GM12873 (cell line): ENCODE data around the gene KCNN3.

Experiments
- TF ChIP-seq, protein P1 (sequence below): IDR thresholded peaks from 2 replicates; pipeline ENCODE4 v1.5.1; 2012; ENCODE audit warnings: low read depth, mild to moderate bottlenecking, moderate library complexity, low read length, control low read depth; ENCODE audit not compliant: insufficient read depth; ENCODE audit errors: missing control alignments

Gene KCNN3

DNA sequence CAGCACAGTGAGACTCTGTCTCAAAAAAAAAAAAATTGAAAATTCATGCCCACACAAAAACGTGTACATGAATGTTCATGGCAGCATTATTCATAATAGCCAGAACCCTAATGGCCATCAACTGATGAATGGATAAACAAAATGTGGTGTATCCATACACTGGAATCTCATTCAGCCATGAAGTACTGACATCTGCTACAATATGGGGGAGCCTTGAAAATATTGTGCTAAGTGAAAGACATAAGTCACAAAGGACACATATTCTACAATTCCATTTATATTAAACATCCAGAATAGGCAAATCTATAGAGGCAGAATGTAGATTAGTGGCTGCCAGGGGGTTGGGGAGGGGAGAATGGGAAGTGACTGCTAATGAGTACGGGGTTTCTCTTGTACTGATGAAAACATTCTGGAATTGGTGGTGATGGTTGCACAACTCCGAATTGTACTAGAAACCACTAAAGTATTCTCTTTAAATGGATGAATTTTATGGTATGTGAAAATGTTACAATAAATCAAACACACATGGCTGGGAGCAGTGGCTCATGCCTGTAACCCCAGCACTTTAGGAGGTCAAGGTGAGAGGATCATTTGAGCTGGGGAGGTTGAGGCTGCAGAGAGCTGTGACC is 33.0 kb upstream of the KCNN3 start:
- TF ChIP-seq, protein P1, sequence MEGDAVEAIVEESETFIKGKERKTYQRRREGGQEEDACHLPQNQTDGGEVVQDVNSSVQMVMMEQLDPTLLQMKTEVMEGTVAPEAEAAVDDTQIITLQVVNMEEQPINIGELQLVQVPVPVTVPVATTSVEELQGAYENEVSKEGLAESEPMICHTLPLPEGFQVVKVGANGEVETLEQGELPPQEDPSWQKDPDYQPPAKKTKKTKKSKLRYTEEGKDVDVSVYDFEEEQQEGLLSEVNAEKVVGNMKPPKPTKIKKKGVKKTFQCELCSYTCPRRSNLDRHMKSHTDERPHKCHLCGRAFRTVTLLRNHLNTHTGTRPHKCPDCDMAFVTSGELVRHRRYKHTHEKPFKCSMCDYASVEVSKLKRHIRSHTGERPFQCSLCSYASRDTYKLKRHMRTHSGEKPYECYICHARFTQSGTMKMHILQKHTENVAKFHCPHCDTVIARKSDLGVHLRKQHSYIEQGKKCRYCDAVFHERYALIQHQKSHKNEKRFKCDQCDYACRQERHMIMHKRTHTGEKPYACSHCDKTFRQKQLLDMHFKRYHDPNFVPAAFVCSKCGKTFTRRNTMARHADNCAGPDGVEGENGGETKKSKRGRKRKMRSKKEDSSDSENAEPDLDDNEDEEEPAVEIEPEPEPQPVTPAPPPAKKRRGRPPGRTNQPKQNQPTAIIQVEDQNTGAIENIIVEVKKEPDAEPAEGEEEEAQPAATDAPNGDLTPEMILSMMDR, result no peak

DNA sequence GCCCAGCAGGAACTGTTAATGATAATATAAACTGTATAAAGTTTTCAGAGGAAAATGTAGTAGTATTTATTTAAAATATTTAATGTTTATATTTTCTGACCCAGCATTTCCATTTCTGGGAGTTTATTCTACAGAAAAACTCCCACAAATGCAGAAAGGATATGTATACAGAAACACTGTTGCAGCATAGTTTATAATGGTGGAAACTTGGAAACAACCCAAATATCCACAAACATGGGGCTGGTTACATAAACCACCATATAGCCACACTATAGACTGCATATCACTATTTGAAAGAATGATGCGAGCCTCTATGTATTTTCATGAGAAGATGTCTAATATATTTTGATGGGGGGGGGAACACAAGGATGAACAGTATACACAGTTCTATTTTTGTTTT is 31.5 kb upstream of the KCNN3 start:
- TF ChIP-seq, protein P1, result no peak

DNA sequence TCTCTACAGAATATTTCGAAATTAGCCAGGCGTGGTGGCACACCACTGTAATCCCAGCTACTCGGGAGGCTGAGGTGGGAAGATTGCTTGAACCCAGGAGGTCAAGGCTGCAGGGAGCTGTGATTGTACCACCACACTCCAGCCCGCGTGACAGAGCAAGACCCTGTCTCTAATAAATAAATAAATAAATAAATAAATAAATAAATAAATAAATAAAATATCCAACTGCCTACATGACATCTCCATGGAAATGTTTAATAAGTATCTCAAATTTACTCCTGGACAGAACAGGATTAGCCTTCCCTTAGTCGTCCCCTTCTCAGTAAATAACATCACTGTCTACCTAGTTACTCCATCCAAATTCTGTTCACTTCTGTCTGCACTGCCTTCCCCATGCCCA is 29.0 kb upstream of the KCNN3 start:
- TF ChIP-seq, protein P1, result no peak

DNA sequence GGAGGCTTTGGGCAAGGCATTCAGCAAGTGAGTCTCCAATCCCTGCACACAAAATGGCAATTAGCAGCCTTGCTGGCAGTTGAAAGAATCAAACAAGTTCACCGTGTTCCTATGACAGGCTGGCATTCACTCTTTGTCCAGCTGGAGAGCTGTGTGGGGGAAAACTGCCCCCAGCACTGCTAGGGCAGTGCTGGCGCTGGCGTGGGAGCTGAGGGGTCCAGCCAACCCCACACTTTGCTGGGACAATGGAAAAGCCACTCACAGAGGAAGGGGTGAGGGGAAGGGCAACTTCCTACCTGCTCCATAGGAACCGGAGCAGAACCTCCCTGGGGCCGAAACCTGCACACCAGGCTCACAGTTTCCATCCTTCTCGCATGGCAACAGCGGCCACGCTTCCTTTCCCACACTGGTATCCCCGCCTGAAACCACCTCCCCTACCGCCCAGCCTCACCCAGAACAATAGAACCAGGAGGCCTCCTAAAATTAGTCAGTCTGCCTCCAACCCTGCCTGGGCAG is 26.7 kb upstream of the KCNN3 start:
- TF ChIP-seq, protein P1, result no peak

DNA sequence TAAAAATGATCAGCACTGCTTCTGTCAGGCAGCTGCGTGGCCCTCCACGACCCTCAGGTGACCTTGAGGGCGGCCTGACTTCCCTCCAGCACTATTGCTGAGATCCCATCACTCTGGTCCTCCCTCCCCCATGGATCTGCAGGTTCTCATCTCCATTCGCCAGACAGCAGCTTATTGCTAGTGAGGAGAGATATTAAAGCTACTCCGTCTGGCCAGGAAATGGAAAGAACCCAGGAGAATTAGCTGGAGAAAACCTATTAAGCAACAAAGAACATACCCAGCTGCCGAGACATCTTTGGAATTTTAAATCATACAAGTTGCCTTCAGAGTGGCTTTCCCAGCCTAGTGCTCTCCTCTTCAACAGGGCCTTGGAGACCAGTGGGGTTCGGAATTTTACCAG is 25.7 kb upstream of the KCNN3 start:
- TF ChIP-seq, protein P1, result no peak

DNA sequence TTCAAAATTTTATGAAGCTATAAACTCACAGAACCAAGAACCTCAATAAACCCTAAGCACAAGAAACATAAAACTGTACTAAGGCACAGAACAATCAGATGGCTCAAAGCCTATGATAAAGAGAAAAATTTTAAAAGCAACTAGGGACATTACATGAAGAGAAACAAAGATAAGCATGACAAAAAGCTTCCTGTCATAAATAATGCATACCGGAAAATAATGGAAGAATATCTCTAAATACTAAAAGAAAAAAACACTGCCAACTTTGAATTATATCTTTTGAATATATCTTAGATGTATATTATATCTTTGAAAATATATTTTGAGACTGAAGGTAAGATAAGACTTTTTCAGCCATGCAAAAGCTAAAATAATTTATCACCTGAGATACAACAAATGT is 21.4 kb upstream of the KCNN3 start:
- TF ChIP-seq, protein P1, result no peak

DNA sequence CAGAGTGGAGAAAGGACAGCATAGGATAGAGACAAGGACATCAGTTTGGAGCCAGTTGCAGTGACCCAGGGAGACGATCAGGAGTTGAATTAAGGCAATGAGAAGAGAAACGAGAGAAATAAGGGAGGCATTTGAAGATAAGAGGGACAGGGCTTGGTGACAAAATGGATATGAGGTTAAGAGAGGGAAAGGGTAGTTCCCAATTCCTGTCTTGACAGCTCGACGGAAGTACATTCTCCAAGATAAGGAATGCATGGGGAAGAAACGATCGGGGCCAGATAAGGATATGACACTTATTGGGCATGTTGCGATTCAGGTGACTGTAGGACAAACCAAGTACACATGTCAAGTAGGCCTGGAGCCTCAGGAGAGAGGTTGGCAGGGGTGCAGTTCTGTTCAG is 18.7 kb upstream of the KCNN3 start:
- TF ChIP-seq, protein P1, result no peak
